Measurements from ENCODE around the gene CNDP2.
"Not testable (repeated sequence)": the region's sequence is repeated elsewhere in the genome, so short reads cannot be mapped to it uniquely, and the experiment has no call there.

The CNDP2 gene

DNA sequence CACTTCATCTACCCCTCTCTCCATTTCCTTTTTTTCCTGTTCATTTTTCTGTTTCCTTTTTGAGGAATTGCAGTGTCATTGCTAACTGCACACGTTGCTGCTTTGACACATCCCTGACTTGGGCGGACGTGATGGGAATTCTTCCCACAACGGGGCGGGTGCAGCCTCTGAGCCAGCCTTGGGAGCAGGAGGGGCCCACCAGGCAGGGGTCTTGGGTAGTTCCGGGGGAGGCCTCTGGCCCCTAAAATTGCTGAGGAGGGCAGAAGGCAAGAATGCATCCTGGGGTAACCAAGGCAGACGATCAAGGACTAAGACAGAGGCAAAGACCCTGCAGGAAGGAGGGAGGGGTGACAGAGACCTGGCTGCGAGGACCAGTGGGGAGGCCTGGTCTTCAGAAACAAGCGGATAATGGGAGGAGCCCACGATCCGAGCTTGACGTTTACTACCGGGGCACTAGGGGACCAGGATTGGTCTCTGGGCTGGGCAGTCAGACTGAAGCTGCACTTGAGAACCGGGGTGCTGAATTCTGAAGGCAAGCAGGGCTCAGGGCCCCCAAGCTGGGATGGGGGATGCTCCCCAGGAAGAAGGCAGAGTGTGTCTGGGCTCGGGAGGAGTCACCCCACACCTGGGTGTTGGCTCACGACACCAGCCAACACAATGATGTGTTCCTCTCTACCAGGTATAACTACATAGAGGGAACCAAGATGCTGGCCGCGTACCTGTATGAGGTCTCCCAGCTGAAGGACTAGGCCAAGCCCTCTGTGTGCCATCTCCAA, 23.3 kb downstream of the CNDP2 start:
- DNase-seq, result no peak

GRCh38 chr18:74520096-74520833, 24.1 kb downstream of the CNDP2 start:
- DNase-seq, result no peak

DNA sequence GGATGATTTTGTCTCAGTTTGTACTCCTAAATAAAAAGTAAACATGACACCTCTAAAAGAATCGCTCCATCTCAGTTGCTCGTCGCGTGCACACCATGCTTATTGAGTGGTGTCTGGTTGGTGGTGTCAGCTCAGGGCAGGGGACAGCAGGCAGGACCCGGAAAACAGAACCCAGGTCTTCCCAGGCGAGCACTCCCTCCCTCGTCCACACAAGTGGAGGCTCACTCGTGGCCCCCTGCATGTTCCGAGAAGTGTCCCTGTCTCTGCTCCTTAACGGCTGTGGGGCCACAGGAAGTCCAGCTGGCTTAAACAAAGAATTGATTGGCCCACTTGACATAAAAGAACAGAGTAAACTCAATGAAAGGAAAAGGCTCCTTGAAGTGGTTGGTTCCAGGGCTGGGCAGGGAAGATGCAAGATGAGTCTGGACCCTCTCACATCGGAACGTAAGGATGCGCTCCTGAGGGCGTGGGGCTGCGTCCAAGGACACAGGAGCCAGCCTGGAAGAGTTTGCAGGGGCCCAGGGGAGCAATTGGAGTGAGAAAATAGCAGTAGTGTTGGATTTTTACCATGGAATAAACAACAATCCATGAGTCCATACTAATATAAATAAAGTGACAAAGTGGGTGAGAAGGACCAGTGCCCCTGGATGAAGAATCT, 25.0 kb downstream of the CNDP2 start:
- DNase-seq, result no peak

GRCh38 chr18:74522635-74523548, 26.7 kb downstream of the CNDP2 start:
- DNase-seq, result no peak

GRCh38 chr18:74524097-74524496, 27.9 kb downstream of the CNDP2 start:
- DNase-seq, result no peak

DNA sequence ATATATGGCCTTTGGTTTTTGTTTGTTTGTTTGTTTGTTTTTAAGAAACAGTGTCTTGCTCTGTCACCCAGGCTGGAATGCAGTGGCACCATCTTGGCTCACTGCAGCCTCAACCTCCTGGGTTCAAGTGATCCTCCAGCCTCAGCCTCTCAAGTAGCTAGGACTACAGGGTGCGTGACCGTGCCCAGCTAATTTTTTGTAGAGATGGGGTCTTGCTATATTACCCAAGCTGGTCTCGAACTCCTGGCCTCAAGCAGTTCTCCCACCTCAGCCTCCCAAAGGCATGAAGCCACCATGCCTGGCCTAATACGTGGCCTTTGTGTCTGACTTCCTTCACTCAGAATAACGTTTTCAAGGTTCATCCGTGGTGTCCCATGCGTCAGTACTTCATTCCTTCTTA, 28.8 kb downstream of the CNDP2 start:
- DNase-seq, result not testable (repeated sequence)

GRCh38 chr18:74525741-74526140, 29.6 kb downstream of the CNDP2 start:
- no peak for DNase-seq

- no peak for DNase-seq
These were observed 30.3 kb downstream of the CNDP2 start for GRCh38 chr18:74526488-74526887.

DNA sequence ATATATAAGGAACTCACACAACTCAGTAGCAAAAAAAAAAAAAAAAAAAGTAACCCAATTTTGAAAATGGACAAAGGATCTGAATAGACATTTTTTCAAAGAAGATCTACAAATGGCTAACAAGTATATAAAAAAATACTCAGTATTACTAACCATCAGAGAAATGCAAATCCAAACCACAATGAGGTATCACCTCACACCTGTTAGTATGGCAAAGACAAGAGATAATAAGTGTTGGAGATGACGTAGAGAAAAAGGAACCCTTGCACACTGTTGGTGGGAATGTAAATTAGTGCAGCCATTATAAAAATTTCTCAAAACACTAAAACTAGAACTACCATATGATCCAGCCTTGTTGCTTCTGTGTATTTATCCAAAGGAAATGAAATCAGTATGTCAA, 32.3 kb downstream of the CNDP2 start:
- no peak for DNase-seq

DNA sequence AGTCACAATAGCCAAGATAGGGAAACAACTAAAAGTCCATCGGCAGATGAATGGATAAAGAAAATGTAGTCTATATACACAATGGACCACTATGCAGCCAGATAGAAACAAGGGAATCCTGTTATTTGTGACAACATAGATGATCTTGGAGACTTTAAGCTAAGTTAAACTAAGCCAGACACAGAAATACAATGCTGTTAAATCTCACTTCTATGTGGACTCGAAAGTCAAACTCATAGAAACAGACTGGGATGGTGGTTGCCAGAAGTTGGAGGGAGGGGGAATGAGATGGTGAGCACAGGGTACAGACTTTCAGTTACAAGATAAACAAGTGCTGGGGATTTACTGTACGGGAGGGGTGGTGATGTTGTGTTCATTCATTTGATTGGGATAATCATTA, 32.8 kb downstream of the CNDP2 start:
- DNase-seq, result no peak

GRCh38 chr18:74529378-74529777, 33.2 kb downstream of the CNDP2 start:
- no peak for DNase-seq

DNA sequence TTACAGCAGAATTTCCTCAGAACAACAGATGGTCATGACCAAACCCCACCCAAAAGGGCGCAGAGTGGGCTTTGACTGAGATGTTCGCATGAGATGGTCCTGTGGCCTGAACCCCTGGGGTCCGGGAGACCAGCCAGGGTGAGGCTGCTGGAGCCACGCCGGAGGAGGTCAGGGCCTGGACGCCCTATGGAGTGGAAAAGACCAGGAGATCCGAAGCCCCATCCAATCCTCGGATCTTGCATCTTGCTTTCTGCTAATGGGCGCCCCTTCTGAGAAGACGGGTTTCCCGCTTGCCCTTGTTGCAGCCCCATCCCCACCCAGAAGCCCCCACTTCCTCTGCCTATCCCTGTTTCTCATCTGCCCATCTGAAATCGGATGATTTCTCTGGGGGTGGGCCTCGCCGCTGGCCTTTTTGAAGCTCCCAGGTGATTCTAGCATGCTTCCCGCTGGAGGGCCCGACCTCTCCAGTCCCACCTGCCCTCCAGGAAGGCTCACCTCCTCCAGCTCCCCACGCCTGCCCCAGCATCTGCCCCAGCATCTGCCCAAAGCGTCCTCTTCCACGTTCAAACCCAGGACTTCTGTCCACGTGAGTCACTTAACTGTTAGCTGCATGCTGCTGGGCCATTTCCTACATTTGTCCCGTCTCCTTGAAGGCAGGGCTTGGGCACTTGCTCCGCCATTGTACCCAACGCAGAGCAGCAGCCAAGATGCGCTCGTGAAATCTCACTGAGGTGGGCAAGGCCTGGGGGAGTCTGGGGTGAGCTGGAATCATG, 33.8 kb downstream of the CNDP2 start:
- DNase-seq, result no peak

DNA sequence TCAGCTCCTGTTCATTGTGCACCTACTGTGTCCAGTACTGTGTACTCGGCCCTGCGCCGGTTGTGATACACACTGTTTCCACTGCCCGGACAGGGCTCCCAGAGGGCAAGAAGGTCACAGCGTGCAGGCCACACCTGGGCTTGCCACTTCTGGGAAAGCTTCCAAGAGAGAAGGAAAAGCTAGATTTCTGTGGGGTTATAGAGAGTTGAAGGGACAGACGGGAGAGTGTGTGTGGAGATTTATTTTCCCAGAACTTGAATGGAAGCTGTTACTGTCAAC, 34.4 kb downstream of the CNDP2 start:
- DNase-seq, result no peak

GRCh38 chr18:74531043-74531442, 34.9 kb downstream of the CNDP2 start:
- DNase-seq, result no peak

GRCh38 chr18:74532511-74533025, 36.4 kb downstream of the CNDP2 start:
- no peak for DNase-seq

DNA sequence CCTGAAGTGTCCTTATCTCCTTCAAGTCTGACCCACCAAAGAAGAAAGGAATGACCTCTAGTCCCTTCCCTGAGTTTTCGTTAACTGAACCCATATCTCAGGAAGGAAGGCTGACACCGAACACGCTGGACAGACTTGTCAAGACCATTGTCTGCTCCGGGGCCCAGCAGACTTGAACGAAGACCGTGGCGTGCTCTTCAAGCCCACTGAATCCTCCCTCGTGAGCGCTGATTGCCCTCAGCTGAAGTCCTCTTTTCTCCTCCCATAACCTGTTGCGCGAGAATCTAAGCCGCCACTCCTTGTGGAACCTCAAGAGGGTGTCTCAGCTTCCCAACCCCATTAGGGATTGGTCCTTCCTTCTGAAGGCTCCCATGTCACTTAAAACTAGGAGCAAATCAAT, 37.5 kb downstream of the CNDP2 start:
- DNase-seq, result no peak

DNA sequence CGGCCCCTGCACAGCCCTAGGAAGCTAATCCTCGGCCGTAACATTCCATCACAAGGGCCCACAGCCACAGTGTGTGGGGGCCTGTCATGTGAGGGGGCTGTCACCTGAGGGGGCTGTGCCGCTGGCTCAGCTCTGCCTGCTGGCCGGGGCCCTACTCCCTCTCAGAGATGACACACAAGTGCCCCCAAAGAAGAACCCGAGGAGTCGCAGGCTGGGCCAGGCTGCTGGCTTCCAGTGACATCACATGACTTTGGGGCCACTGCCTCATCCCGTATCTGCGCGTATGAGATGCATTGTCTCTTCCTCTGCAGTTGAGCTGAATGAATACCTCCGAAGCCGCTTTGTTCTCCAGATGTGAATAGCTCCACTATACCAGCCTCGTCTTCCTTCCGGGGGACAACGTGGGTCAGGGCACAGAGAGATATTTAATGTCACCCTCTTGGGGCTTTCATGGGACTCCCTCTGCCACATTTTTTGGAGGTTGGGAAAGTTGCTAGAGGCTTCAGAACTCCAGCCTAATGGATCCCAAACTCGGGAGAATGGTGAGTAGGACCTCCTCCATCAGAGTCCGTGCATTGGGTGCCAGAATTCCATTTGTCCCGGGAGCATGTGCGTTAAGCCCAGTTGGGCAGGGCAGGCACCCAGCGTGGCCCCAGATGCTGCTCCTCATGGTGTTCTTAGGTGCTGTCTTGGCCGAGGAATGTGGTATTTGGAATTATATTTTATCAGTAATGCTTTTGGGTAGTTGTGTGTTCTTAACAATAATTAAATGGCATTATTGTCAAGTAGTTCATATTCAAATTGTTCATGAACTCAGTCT, 38.2 kb downstream of the CNDP2 start, which contains the start of gene CNDP1:
CNDP1 (plus strand) TSS at position 351 of the 820 bp plus-strand sequence; CDS start at position 519, 168 bp downstream.
- no peak for DNase-seq

DNA sequence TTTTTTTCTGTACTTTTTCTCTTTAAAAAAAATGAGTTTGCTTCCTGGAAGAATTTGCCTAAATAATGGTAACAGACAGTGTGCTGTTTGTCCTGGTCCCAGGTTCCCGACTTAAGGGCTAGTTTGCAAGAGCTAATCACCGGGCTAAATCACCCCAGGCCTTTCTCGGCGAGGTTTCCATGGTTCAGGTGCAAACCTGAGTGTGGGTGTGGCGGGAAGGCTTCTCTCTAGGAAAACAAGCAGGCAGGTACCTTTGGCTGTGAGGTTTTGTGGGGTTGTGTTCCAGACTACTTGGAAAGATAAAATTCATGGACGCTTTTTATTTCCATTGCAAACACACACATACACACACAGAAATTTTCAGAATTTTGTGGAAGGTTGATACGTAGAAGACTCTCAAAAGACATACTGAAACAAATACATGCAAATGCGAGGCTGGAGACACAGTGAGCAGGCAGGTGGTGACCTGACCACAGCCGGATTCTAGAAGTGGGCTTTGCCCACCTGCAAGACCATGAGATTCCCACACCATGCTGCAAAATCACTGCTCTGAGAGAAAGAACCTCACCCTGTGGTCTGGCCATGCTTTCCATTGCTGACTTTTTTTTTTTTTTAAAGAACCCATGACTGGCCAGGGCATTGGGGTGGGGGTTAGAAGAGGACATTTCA, 39.0 kb downstream of the CNDP2 start:
- DNase-seq, result no peak

DNA sequence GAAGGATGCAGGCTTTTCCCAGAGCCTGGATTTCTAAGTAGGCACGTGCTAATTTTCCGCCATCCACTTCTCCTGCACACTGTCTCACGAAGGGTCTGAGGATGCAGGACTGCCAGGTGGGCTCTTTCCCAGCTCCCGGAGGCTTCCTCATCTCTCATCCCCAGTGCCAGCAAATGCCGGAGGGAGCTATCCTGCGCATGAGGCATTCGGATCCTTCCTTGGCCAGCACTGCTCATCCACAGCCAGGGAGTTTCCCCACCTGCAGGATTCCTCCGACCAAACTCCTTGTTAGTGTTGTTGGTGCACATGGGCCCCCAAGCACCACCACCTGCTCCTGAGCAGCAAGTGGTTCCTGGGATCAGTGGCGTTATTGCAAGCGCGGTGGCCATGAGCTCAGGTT, 43.1 kb downstream of the CNDP2 start:
- no peak for DNase-seq

DNA sequence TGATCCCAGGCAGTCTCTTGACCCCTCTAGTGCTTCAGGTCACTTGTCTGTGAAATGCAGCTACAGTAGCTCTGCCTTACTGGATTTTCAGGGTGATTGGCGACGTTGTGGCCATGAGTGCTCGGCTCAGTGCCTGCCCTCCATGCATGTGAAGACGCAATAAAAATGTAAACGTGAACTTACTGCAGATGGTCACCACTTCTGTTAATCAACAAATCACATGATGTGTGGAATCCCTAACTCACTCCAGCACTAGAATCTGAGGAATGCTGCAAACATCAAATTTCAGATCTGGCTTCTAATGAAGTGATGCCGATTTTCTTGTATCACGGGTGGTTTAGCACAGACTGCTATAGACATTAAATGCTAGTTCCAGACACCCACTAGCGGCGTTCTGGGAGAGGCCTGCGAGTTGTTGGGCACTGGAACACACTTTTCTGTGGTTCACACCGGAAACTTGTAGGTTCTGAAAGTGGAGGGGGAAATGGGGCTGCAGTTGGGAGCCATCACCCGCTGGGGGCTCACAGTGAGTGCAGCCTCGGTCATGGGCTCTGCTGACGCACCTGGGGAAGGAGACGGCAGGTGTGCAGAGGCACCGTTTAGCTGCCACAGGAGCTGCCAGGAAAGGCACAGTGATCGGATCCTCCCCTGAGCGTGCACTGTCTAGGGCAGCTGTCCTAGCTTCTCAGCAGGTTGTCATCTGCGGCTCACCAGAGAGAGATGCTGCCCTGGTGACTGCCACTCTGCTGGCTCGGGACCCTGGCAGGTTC, 44.7 kb downstream of the CNDP2 start:
- no peak for DNase-seq
